OCI-LY7 (cell line): ENCODE measurements around the gene ALPG. TPM values are rescaled to one million over a fixed set of nuclear protein-coding genes. Genes with fewer than 3 reads are reported as not detected.

ENCODE experiments used
- BruUV-seq: library from RNA; stranded (reverse); fragments of 400-500 nt; replicated peaks from 2 replicates; lab custom pipeline; 2021; lab: Mats Ljungman, UMichigan
- CTCF ChIA-PET: fragments of 300-600 bp; sonication (Branson Sonifier 250); formaldehyde crosslinking; loops from one replicate; lab custom pipeline; 2022; ENCODE audit warnings: antibody characterized with exemption; ENCODE audit not compliant: unreplicated experiment; lab: Charles Lee
- POLR2A ChIA-PET: fragments of 300-600 bp; sonication (Branson Sonifier 250); formaldehyde crosslinking; loops from one replicate; lab custom pipeline; 2022; ENCODE audit warnings: antibody characterized with exemption; lab: Charles Lee
- DNase-seq: peaks from one replicate; pipeline ENCODE4 v3.0.0-alpha.2; 2015; ENCODE audit warnings: low spot score
- H2AFZ ChIP-seq: fragments of 200-600 bp; sonication (generic), shearing (Covaris generic); 2 replicates; pipeline ENCODE4 v1.6.1; 2014; ENCODE audit warnings: mild to moderate bottlenecking, antibody characterized with exemption, low read length, moderate library complexity
- H3K27ac ChIP-seq: fragments of 200-600 bp; sonication (generic); 2 replicates; pipeline ENCODE4 v1.5.1; 2014; ENCODE audit warnings: mixed run types, low read depth, mild to moderate bottlenecking, moderate library complexity, low read length, inconsistent platforms; ENCODE audit not compliant: poor library complexity, severe bottlenecking
- H3K36me3 ChIP-seq: fragments of 200-600 bp; sonication (generic); 2 replicates; pipeline ENCODE4 v1.6.1; 2014; ENCODE audit warnings: mild to moderate bottlenecking, antibody characterized with exemption, low read length, moderate library complexity, mixed read lengths; ENCODE audit not compliant: insufficient read depth
- H3K4me1 ChIP-seq: fragments of 200-600 bp; sonication (generic); 2 replicates; pipeline ENCODE4 v1.5.1; 2014; ENCODE audit warnings: mild to moderate bottlenecking, low read length; ENCODE audit not compliant: insufficient read depth, poor library complexity, severe bottlenecking
- H3K4me2 ChIP-seq: fragments of 200-600 bp; sonication (generic); 2 replicates; pipeline ENCODE4 v1.6.1; 2014; ENCODE audit warnings: mild to moderate bottlenecking, low read length
- H3K4me3 ChIP-seq: fragments of 200-600 bp; sonication (generic); 2 replicates; pipeline ENCODE4 v1.5.1; 2014; ENCODE audit warnings: mild to moderate bottlenecking, low read depth, low read length; ENCODE audit not compliant: poor library complexity, severe bottlenecking
- H3K79me2 ChIP-seq: fragments of 200-600 bp; sonication (generic); 2 replicates; pipeline ENCODE4 v1.6.1; 2016; ENCODE audit warnings: low read depth, mild to moderate bottlenecking, low read length, moderate library complexity, mixed read lengths; ENCODE audit not compliant: insufficient read depth
- H3K9me2 ChIP-seq: fragments of 200-600 bp; sonication (generic); 2 replicates; pipeline ENCODE4 v1.6.1; 2016; ENCODE audit warnings: mild to moderate bottlenecking, low read length, mixed read lengths; ENCODE audit not compliant: insufficient read depth
- H3K9me3 ChIP-seq: fragments of 200-600 bp; sonication (generic); 2 replicates; pipeline ENCODE4 v1.6.1; 2014; ENCODE audit warnings: mild to moderate bottlenecking, mixed run types, low read length, mixed read lengths
- H4K20me1 ChIP-seq: fragments of 200-600 bp; sonication (generic); 2 replicates; pipeline ENCODE4 v1.6.1; 2014; ENCODE audit warnings: mild to moderate bottlenecking, antibody characterized with exemption, low read length, moderate library complexity, mixed read lengths; ENCODE audit not compliant: insufficient read depth
- EZH2phosphoT487 ChIP-seq: fragments of 200-600 bp; sonication (generic); IDR thresholded peaks from 2 replicates; pipeline ENCODE4 v1.6.1; 2018; ENCODE audit warnings: low read depth, borderline replicate concordance, mild to moderate bottlenecking, mixed run types, antibody characterized with exemption, low read length, moderate library complexity, mixed read lengths
- intact Hi-C: fragments of 100-400 bp; cut with micrococcal nuclease; formaldehyde crosslinking; loops from one replicate; pipeline ENCODE4 v1.10.0; 2022; ENCODE audit not compliant: unreplicated experiment
- total RNA-seq, 2 experiments: library from RNA; depleted of rRNA in 1 of 2; stranded (reverse); fragments of >200 nt in 1 of 2; shearing (Covaris generic) in 1 of 2; gene quantifications; 2 replicates each; pipeline ENCODE4 v1.2.3, GENCODE V29; 2014 to 2022
- TF ChIP-seq, protein P1 (sequence below): fragments of 200-600 bp; sonication (generic); conservative IDR thresholded peaks from 2 replicates; pipeline ENCODE4 v1.5.1; 2014; ENCODE audit warnings: mild to moderate bottlenecking, antibody characterized with exemption, low read length, moderate library complexity, mixed read lengths

The ALPG gene
- total RNA-seq, 2 experiments from 2014 or later = not detected

DNA sequence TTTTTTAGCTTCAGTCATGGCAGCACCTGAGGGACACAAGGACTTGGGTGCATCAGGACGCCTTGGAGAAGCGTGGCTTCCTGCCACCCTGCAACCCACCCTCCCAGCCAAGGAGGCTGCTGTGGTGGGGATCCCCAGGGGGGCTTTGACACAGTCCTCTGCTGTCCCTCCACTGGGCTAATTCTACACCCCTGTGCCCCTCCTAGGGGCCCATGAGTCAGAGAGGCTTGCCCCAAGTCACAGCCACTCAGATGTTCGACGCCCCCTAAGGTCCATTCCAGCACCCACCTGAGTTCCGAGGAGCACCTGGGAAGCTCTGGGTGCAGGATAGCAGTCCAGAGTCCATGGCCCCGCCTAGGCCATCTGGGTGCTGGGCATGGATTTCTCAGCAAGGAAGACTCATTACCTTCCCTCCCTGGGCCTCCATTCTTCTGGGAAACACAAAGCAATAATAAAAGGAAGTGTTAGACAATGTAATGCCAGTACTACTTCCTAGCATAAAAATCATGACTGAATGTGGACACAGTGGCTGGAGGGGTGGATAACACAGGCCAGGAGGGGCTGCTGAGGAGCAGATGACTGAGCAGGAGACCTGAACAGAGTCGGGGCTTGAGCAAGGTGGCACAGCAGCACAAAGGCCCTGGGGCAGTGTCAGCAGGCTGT, 3.7 kb downstream of the ALPG start:
- DNase-seq = no peak
- no peaks in the 10 kb centered on the region for H4K20me1 ChIP-seq
- no peaks in the 10 kb centered on the region for H3K36me3 ChIP-seq
- no peaks in the 10 kb centered on the region for H3K4me1 ChIP-seq
- intact Hi-C loops = no loop called here
- ChIA-PET CTCF (no interaction called here), POLR2A (no interaction called here)
- H3K79me2 ChIP-seq = no peaks in the 10 kb centered on the region
- no peak overlapping the region for H3K4me3 ChIP-seq
- H3K4me2 ChIP-seq = no peak overlapping the region
- no peak for TF ChIP-seq EZH2phosphoT487
- TF ChIP-seq, protein P1, sequence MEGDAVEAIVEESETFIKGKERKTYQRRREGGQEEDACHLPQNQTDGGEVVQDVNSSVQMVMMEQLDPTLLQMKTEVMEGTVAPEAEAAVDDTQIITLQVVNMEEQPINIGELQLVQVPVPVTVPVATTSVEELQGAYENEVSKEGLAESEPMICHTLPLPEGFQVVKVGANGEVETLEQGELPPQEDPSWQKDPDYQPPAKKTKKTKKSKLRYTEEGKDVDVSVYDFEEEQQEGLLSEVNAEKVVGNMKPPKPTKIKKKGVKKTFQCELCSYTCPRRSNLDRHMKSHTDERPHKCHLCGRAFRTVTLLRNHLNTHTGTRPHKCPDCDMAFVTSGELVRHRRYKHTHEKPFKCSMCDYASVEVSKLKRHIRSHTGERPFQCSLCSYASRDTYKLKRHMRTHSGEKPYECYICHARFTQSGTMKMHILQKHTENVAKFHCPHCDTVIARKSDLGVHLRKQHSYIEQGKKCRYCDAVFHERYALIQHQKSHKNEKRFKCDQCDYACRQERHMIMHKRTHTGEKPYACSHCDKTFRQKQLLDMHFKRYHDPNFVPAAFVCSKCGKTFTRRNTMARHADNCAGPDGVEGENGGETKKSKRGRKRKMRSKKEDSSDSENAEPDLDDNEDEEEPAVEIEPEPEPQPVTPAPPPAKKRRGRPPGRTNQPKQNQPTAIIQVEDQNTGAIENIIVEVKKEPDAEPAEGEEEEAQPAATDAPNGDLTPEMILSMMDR = no peak
- H3K9me3 ChIP-seq = no peaks in the 10 kb centered on the region
- no peak overlapping the region for H2AFZ ChIP-seq
- H3K9me2 ChIP-seq = no peaks in the 10 kb centered on the region
- no TSS peak for BruUV-seq
- H3K27ac ChIP-seq = no peak overlapping the region

GRCh38 chr2:232411901-232412629, 5.4 kb downstream of the ALPG start:
- POLR2A ChIA-PET = interaction anchor here (0.8 kb wide), 1 partner anchor 1908 kb away, joined by 3 read pairs; no protein-coding TSS in a partner anchor
- no peak overlapping the region for H2AFZ ChIP-seq
- H3K9me2 ChIP-seq = no peaks in the 10 kb centered on the region
- no peaks in the 10 kb centered on the region for H3K79me2 ChIP-seq
- H3K4me2 ChIP-seq = no peak overlapping the region
- CTCF ChIA-PET = no interaction called here
- no peaks in the 10 kb centered on the region for H3K36me3 ChIP-seq
- no peak overlapping the region for H3K4me3 ChIP-seq
- TF ChIP-seq, protein P1 = no peak
- TF ChIP-seq EZH2phosphoT487 = no peak
- H3K9me3 ChIP-seq = no peaks in the 10 kb centered on the region
- no peaks in the 10 kb centered on the region for H3K4me1 ChIP-seq
- intact Hi-C loops = no loop called here
- H3K27ac ChIP-seq = no peak overlapping the region
- H4K20me1 ChIP-seq = no peaks in the 10 kb centered on the region
- BruUV-seq = no TSS peak
- no peak for DNase-seq

DNA sequence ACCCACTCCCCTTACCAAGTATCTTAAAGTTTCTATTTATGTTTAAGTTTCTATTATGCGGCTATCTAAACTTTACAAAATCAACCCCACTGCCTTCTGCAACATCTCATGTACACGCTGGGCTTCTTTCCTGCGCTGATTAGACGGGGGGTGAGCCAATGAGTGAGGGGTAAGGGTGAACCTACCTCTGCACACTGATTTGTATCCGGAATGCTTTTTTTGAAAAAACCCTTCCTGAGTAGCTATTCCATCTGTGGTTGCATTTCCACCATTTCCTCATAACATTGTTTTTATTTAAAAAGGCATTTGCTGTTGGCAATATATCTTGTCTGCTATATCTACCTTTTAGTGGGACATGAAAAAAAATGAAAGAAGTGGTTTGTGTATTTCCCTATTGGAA, 6.3 kb downstream of the ALPG start:
- Histone ChIP-seq H3K36me3 (no peaks in the 10 kb centered on the region), H3K27ac (no peak overlapping the region), H3K4me3 (no peak overlapping the region), H3K9me3 (no peaks in the 10 kb centered on the region), H2AFZ (no peak overlapping the region), H3K9me2 (no peaks in the 10 kb centered on the region), H3K79me2 (no peaks in the 10 kb centered on the region), H3K4me2 (no peak overlapping the region), H4K20me1 (no peaks in the 10 kb centered on the region), H3K4me1 (no peaks in the 10 kb centered on the region)
- POLR2A ChIA-PET = no interaction called here
- TF ChIP-seq EZH2phosphoT487 = no peak
- TF ChIP-seq, protein P1 = no peak
- CTCF ChIA-PET = no interaction called here
- no peak for DNase-seq
- no TSS peak for BruUV-seq
- intact Hi-C loops = no loop called here
